ENCODE data around the gene SLC30A7.

SLC30A7 gene

GRCh38 chr1:101029184-101029583, 133.3 kb downstream of the SLC30A7 start:
- no peak for DNase-seq

GRCh38 chr1:101030881-101031280, 135.0 kb downstream of the SLC30A7 start:
- DNase-seq, result no peak

Data from kidney glomerular epithelial cell (primary cell).